GM20000 (cell line): Measurements from ENCODE around the gene NAA16.
A peak's percentile ranks its signal among the peaks of the same experiment; 100 is the strongest.

ENCODE experiments used
- DNase-seq: peaks from one replicate; pipeline ENCODE4 v3.0.0; 2012; ENCODE audit warnings: low spot score
- CTCF ChIP-seq: IDR thresholded peaks from 2 replicates; pipeline ENCODE4 v1.5.1; 2012; ENCODE audit warnings: mild to moderate bottlenecking, control low read depth; ENCODE audit errors: extremely low read depth, missing control alignments

The NAA16 gene

DNA sequence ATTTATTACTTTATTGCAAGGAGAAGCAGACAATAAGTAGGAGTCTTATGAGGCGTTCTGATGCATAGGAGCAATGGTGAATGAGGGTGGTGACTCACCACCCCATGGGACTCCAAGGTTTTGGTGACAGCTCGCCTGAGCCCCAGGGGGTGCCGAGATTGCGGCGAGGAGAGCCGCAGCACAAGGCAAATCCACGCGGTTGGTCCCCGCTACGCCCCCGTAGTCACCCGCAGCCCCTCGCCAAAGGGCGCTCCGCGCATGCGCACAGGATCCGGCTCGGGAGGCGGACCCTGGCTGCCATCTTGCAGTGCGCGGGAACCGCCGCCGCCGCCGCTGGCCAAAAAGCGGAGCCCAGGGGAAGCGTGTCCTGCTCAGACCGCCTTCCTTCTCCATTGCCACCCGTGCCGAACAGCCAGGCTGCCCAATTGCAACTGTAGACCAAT lies at the start of gene NAA16:
NAA16 (plus strand) TSS at position 305 of the 443 bp plus-strand sequence. CDS start 262 bp downstream, outside the sequence.
- TF ChIP-seq CTCF = no peak
- DNase-seq = peak; percentile 95

- TF ChIP-seq CTCF = no peak
- DNase-seq = peak; percentile 84
Observed at GRCh38 chr13:41263261-41263971, 47.7 kb upstream of the NAA16 start, which contains the start of gene MTRF1. TSS of gene MTRF1 (minus strand) at chr13:41263576. CDS start at chr13:41260907, 2,669 bp downstream.

GRCh38 chr13:41267106-41267505 lies 44.0 kb upstream of the NAA16 start:
- no peak for DNase-seq
- no peak for TF ChIP-seq CTCF

- DNase-seq = no peak
Observed at GRCh38 chr13:41268764-41269163, 42.3 kb upstream of the NAA16 start.

GRCh38 chr13:41271456-41272285 lies 39.4 kb upstream of the NAA16 start:
- DNase-seq = no peak
- TF ChIP-seq CTCF = no peak

More at GRCh38 chr13:41268764-41269163, 42.3 kb upstream of the NAA16 start:
- TF ChIP-seq CTCF = no peak

- no peak for TF ChIP-seq CTCF
- no peak for DNase-seq
Observed at GRCh38 chr13:41273831-41274441, 37.1 kb upstream of the NAA16 start.
